Hepatocyte (in vitro differentiated cells): ENCODE results near the gene KCNE5. TPM values are rescaled to one million over a fixed set of nuclear protein-coding genes. Genes with fewer than 3 reads are reported as not detected.
"Not testable (repeated sequence)": the region's sequence is repeated elsewhere in the genome, so short reads cannot be mapped to it uniquely, and the experiment has no call there.

ENCODE experiments used
- DNase-seq: peaks from one replicate; pipeline ENCODE4 v3.0.0-alpha.2; 2016; ENCODE audit warnings: low spot score
- H2AFZ ChIP-seq: fragments of 200-600 bp; sonication (generic); 2 replicates; pipeline ENCODE4 v1.6.0; 2016; ENCODE audit warnings: antibody characterized with exemption, mild to moderate bottlenecking
- H3K27ac ChIP-seq: fragments of 200-600 bp; sonication (generic); 2 replicates; pipeline ENCODE4 v1.5.1; 2016; ENCODE audit warnings: mild to moderate bottlenecking
- H3K27me3 ChIP-seq: fragments of 200-600 bp; sonication (generic); 2 replicates; pipeline ENCODE4 v1.6.1; 2016
- H3K36me3 ChIP-seq: fragments of 200-600 bp; sonication (generic); replicated peaks from 2 replicates; pipeline ENCODE4 v1.5.1; 2016; ENCODE audit warnings: low read depth; ENCODE audit not compliant: insufficient read depth
- H3K4me1 ChIP-seq: fragments of 200-600 bp; sonication (generic); 2 replicates; pipeline ENCODE4 v1.5.1; 2016; ENCODE audit warnings: mild to moderate bottlenecking, moderate library complexity; ENCODE audit not compliant: insufficient read depth
- H3K4me2 ChIP-seq: fragments of 200-600 bp; sonication (generic); 2 replicates; pipeline ENCODE4 v1.6.0; 2016
- H3K4me3 ChIP-seq: fragments of 200-600 bp; sonication (generic); 2 replicates; pipeline ENCODE4 v1.5.1; 2016; ENCODE audit warnings: mild to moderate bottlenecking
- H3K79me2 ChIP-seq: fragments of 200-600 bp; sonication (generic); 2 replicates; pipeline ENCODE4 v1.6.0; 2017; ENCODE audit warnings: mild to moderate bottlenecking
- H3K9me2 ChIP-seq: fragments of 200-600 bp; sonication (generic); replicated peaks from 2 replicates; pipeline ENCODE4 v1.6.0; 2017; ENCODE audit warnings: mild to moderate bottlenecking; ENCODE audit not compliant: insufficient read depth
- H3K9me3 ChIP-seq: fragments of 200-600 bp; sonication (generic); 2 replicates; pipeline ENCODE4 v1.5.1; 2016; ENCODE audit warnings: low read depth, mild to moderate bottlenecking
- H4K20me1 ChIP-seq: fragments of 200-600 bp; sonication (generic); 2 replicates; pipeline ENCODE4 v1.6.0; 2016; ENCODE audit warnings: mild to moderate bottlenecking; ENCODE audit not compliant: insufficient read depth, poor library complexity, severe bottlenecking
- CTCF ChIP-seq: fragments of 200-600 bp; sonication (generic); IDR thresholded peaks from 2 replicates; pipeline ENCODE4 v1.5.1; 2016; ENCODE audit warnings: antibody characterized with exemption, mild to moderate bottlenecking; ENCODE audit not compliant: poor library complexity
- EZH2 ChIP-seq: fragments of 200-600 bp; sonication (generic); IDR thresholded peaks from 2 replicates; pipeline ENCODE4 v1.6.1; 2016; ENCODE audit warnings: antibody characterized with exemption, mild to moderate bottlenecking, borderline replicate concordance
- EZH2phosphoT487 ChIP-seq: fragments of 200-600 bp; sonication (generic); IDR thresholded peaks from one replicate; pipeline ENCODE4 v1.6.1; 2018; ENCODE audit warnings: antibody characterized with exemption, mild to moderate bottlenecking, low read depth, moderate library complexity; ENCODE audit not compliant: unreplicated experiment, severe bottlenecking
- WGBS: methylation state at CpG from one replicate; pipeline ENCODE4 v1.1.6; 2016; ENCODE audit warnings: low lambda C conversion rate; ENCODE audit errors: missing lambda C conversion rate; 5-methylcytosine and 5-hydroxymethylcytosine counted together
- polyA plus RNA-seq: library from polyadenylated mRNA; unstranded; fragments of >200 nt; fragmentation: Nextera tagmentation; extraction: Ambion mirVana; gene quantifications from 2 replicates; pipeline ENCODE4 v1.2.1, GENCODE V29; 2016
- total RNA-seq: library from RNA; depleted of rRNA; stranded (reverse); fragments of >200 nt; gene quantifications from 2 replicates; pipeline ENCODE4 v1.2.3, GENCODE V29; 2014

The KCNE5 gene
- total and polyA plus RNA-seq, 2 experiments from 2014 or later, result 0.10 to 0.16 TPM

- Histone ChIP-seq H3K27me3 (no peaks in the 10 kb centered on the region), H3K9me2 (no peaks in the 10 kb centered on the region), H3K27ac (no peak overlapping the region), H2AFZ (no peak overlapping the region), H3K36me3 (no peaks in the 10 kb centered on the region), H3K4me3 (no peak overlapping the region), H3K79me2 (no peaks in the 10 kb centered on the region), H3K4me2 (no peak overlapping the region), H4K20me1 (no peaks in the 10 kb centered on the region), H3K4me1 (no peaks in the 10 kb centered on the region), H3K9me3 (no peaks in the 10 kb centered on the region)
- 81% methylated on average over 4 of the region's 4 CpGs for WGBS
- TF ChIP-seq EZH2 (no peak), EZH2phosphoT487 (no peak), CTCF (no peak)
- no peak for DNase-seq
Observed at GRCh38 chrX:109655502-109656201, 30.7 kb upstream of the KCNE5 start.

DNA sequence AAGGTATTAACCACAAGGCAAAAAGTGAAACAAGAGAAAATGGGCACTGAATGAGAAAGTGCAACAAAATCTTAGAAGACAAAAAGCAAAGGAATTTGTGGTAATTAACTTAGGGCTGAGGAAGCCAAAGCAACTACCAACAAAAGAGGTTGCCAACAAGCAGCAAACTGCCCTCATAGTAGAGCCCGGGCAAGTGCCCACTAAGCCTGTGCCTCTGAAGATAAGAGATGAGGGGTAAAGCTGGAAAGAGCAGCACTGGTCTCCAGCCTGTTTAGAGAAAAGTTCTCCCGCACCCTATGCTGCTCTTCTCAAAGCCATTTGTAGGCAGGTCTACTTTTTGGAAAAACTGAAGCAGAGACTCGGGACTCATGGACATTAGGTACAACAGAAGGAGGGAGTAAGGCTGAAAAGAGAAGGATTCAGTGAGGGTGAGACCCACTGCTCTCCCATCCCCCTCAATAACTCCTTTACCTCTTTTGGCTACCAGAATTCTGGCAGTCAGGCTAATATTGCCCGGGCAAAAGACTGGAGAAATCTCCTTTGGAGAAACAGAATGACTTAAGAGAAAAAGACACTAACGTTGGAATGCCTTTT lies 29.6 kb upstream of the KCNE5 start:
- H3K4me3 ChIP-seq, result no peak overlapping the region
- no peak overlapping the region for H3K4me2 ChIP-seq
- no peak for TF ChIP-seq EZH2phosphoT487
- TF ChIP-seq CTCF, result no peak
- no peak for TF ChIP-seq EZH2
- H3K4me1 ChIP-seq, result no peaks in the 10 kb centered on the region
- H3K79me2 ChIP-seq, result no peaks in the 10 kb centered on the region
- no peaks in the 10 kb centered on the region for H4K20me1 ChIP-seq
- no peaks in the 10 kb centered on the region for H3K9me2 ChIP-seq
- no peak for DNase-seq
- no peaks in the 10 kb centered on the region for H3K9me3 ChIP-seq
- no peaks in the 10 kb centered on the region for H3K27me3 ChIP-seq
- no peaks in the 10 kb centered on the region for H3K36me3 ChIP-seq
- H2AFZ ChIP-seq, result no peak overlapping the region
- 67% methylated on average over 5 of the region's 5 CpGs for WGBS
- H3K27ac ChIP-seq, result no peak overlapping the region

DNA sequence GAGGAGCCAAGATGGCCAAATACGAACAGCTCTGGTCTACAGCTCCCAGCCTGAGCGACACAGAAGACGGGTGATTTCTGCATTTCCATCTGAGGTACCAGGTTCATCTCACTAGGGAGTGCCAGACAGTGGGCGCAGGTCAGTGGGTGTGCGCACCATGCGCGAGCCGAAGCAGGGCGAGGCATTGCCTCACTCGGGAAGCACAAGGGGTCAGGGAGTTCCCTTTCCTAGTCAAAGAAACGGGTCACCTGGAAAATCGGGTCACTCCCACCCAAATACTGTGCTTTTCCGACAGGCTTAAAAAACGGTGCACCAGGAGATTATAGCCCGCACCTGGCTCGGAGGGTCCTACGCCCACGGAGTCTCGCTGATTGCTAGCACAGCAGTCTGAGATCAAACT lies 19.7 kb upstream of the KCNE5 start:
- H3K4me3 ChIP-seq, H3K4me2 ChIP-seq, H3K27ac ChIP-seq, H2AFZ ChIP-seq, H4K20me1 ChIP-seq, H3K4me1 ChIP-seq, DNase-seq, H3K9me2 ChIP-seq, H3K36me3 ChIP-seq, H3K9me3 ChIP-seq, H3K27me3 ChIP-seq, H3K79me2 ChIP-seq: not testable (repeated sequence)
- WGBS, result 92% methylated on average over 19 of the region's 19 CpGs

DNA sequence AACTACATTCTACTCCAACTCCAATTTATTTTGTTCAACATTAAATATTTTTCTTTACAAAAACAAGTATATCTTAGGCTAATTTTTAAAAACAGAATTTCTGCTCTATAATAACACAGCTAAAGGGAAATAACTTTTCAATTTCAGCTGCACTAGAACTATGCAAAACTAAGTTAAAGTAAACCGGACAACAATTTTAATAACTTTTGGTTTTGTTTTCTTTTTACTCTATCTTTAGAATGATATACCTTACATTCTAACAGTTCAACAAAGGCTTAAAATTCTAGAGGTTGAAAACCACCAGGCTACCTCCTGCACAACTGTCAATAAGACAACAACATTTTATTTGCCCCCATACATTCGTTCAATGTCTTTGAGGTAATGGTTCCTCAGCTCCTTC lies 18.7 kb upstream of the KCNE5 start:
- 80% methylated on average over 2 of the region's 2 CpGs for WGBS
- Histone ChIP-seq H4K20me1 (no peaks in the 10 kb centered on the region), H3K4me1 (no peaks in the 10 kb centered on the region), H3K4me2 (no peak overlapping the region), H2AFZ (no peak overlapping the region), H3K9me2 (no peaks in the 10 kb centered on the region), H3K27ac (no peak overlapping the region), H3K4me3 (no peak overlapping the region), H3K27me3 (no peaks in the 10 kb centered on the region), H3K79me2 (no peaks in the 10 kb centered on the region), H3K9me3 (no peaks in the 10 kb centered on the region), H3K36me3 (no peaks in the 10 kb centered on the region)
- no peak for DNase-seq
- TF ChIP-seq CTCF, result no peak
- TF ChIP-seq EZH2, result no peak
- no peak for TF ChIP-seq EZH2phosphoT487
